G401 (cell line): Measurements from ENCODE around the gene ABCB8. TPM values are rescaled to one million over a fixed set of nuclear protein-coding genes. Genes with fewer than 3 reads are reported as not detected.
"Not testable (repeated sequence)": the region's sequence is repeated elsewhere in the genome, so short reads cannot be mapped to it uniquely, and the experiment has no call there.

Source experiments
- DNase-seq: peaks from one replicate; pipeline ENCODE4 v3.0.0-alpha.2; 2015; ENCODE audit warnings: low spot score
- in situ Hi-C: cut with HindIII; loops from 2 replicates; pipeline ENCODE4 v1.10.0; 2016; ENCODE audit warnings: low sequenced_read_pairs, mixed read lengths
- total RNA-seq: library from RNA; depleted of rRNA; stranded (reverse); fragments of >200 nt; shearing (Covaris generic); gene quantifications from 2 replicates; pipeline ENCODE4 v1.2.3, GENCODE V29; 2014

The ABCB8 gene
- total RNA-seq, 1 experiment from 2014 or later = 34.0 TPM

DNA sequence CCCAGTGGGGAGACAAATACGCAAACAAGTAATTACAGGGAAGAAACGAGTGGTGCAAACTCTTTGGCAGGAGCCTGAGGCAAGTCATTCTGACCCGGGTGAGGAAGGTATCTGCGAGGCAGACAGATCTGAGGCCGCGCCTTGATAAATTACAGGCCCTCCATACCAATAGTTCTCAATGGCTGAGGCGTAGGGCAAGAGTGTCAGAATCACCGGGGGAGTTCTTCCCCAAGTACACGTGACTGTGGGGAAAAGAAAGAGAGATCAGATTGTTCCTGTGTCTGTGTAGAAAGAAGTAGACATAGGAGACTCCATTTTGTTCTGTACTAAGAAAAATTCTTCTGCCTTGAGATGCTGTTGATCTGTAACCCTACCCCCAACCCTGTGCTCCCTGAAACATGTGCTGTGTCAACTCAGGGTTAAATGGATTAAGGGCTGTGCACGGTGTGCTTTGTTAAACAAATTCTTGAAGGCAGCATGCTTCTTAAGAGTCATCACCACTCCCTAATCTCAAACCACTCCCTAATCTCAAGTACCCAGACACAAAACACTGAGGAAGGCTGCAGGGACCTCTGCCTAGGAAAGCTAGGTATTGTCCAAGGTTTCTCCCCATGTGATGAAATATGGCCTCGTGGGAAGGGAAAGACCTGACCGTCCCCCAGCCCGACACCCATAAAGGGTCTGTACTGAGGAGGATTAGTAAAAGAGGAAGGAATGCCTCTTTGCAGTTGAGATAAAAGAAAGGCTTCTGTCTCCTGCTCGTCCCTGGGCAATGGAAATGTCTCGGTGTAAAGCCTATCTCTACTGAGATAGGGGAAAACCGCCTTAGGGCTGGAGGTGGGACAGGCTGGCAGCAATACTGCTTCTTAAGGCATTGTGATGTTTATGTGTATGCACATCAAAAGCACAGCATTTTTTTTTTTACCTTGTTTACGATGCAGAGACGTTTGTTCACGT lies 1.2 kb upstream of the ABCB8 start:
- DNase-seq, in situ Hi-C loops: not testable (repeated sequence)

DNA sequence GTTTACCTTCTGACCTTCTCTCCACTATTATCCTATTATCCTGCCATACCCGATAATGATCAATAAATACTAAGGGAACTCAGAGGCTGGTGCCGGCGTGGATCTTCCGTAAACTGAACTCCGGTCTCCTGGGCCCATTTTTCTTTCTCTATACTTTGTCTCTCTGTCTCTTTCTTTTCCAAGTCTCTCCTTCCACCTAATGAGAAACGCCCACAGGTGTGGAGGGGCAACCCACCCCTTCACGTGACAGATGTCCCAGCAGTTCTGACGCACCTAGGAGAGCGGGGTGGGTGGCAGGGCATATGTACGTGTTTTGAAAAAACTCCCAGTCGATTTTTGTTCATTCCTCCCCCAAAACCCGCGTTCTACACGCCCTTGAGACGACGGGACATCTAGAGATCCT lies 521 bp upstream of the ABCB8 start:
- DNase-seq, in situ Hi-C loops: not testable (repeated sequence)

DNA sequence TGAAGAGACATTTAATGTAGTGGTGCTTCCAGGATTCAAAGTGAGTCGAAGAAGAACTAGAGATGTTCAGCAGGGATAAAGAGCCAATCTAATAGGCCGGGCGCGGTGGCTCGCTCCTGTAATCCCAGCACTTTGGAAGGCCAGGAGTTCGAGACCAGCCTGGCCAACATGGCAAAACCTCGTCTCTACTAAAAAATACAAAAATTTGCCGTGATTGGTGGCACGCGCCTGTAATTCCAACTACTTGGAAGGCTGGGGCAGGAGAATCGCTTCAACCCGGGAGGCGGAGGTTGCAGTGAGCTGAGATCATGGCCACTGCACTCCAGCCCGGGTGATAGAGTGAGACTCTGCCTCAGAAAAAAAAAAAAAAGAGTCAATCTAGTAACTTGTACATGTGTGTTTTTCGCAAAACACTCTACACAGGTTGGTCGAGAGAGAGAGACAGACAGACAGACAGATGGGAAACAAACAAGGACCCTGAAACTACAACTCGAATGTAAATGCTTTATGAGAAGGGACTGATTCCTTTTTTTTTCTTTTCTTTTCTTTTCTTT lies 775 bp downstream of the ABCB8 start:
- no peak for DNase-seq
- in situ Hi-C loops = no loop called here

DNA sequence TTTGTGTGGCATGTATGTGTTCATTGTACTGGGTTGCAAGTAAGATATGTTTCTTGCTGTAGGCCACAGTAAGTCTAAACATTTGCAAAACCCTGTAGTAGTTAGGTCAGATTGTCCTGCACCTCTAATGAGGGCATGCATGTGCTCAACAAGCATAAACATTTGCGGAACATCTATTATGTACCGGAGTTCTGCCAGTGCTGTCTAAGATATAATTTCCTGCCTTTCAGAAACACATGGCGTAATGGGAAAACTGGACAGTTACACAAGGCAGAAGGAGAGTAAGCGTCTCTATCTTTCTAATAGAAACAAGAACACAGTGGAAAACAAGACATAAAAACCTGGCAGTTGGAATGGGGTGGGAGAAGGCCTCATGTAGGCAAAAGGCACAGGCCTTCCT lies 2.8 kb downstream of the ABCB8 start:
- in situ Hi-C loops = loop anchor here (5.0 kb wide), 1 partner anchor 136 kb away; the partner anchor contains the start of gene GBX1
- no peak for DNase-seq

DNA sequence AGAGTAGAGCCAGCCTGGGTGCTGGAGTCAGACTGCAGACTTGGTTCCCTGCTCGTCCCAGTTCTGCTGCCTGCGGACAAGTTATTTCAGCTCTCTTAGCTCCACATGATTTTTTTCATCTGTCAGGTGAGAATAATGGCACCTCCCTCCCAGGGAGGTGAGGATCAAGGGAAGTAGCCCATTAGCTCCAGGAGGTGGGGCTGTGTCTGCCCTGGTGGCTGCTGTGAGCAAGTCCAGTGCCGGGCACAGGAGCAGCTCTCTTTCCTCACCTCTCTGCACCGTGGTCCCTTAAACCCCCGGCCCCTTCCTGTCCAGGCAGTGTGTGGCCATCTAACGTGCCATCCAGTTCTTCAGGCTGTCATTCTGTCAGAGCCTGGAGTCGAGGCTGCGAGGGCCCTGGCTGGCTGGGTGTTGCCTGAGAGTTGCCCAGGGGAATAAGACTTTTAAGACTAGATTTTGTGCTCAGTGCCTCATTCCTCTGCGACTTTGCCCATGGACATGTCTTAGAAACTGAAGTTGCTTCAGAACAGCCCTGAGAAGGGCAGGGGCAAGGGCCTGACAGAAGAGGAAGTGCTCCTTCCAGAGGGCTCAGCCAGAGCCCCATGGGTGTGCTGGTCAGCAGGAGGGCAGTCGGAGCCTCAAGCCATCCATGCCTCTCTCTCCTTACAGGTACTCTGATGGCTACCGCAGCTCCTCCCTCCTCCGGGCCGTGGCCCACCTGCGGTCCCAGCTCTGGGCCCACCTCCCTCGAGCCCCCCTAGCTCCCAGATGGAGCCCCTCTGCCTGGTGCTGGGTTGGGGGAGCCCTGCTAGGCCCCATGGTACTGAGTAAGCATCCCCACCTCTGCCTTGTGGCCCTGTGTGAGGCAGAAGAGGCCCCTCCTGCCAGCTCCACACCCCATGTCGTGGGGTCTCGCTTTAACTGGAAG lies 5.0 kb downstream of the ABCB8 start:
- DNase-seq = no peak
- in situ Hi-C loops = loop anchor here (5.0 kb wide), 1 partner anchor 134 kb away; the partner anchor contains the start of gene GBX1

DNA sequence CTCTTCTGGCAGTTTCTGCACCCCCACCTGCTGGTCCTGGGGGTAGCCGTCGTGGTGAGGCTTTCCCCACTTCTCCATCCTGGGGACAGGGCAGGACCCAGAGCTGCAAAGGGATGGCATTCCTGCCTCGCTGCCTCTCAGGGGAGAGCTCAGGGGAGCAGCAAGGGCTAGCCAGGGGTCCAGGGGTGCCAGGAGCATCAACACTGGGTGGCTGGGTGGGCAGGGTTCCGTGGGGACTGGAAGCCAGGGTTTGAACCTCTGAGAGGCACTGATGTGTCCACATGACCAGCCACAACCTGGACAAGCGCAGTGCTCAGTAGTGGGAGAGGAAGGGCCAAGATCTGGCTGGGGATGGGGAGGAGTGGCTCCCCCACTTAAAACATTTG lies 5.6 kb downstream of the ABCB8 start:
- in situ Hi-C loops = loop anchor here (5.0 kb wide), 1 partner anchor 133 kb away; the partner anchor contains the start of gene GBX1
- DNase-seq = no peak

DNA sequence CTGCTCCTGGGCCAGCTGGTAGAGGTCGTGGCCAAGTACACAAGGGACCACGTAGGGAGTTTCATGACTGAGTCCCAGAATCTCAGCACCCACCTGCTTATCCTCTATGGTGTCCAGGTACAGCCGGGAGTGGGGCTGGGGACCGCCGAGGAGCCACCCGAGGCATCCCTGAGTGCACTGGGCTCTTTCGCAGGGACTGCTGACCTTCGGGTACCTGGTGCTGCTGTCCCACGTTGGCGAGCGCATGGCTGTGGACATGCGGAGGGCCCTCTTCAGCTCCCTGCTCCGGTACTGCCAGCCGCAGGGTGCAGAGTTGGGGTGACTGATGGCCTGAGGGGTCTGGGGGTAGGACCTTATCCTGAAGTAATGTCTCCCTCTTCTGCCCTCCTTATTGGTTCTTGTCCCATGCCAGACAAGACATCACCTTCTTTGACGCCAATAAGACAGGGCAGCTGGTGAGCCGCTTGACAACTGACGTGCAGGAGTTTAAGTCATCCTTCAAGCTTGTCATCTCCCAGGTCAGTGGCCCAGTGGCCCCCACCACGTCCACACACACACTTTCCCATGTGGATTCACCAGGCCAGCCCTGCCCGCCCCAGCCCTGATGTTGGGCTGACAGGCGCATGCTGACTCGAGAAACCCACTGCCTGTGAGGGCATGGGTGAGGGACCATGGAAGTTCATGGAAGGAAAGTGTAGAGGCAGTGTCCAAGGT lies 6.2 kb downstream of the ABCB8 start:
- in situ Hi-C loops = loop anchor here (5.0 kb wide), 1 partner anchor 133 kb away; the partner anchor contains the start of gene GBX1
- DNase-seq = no peak

DNA sequence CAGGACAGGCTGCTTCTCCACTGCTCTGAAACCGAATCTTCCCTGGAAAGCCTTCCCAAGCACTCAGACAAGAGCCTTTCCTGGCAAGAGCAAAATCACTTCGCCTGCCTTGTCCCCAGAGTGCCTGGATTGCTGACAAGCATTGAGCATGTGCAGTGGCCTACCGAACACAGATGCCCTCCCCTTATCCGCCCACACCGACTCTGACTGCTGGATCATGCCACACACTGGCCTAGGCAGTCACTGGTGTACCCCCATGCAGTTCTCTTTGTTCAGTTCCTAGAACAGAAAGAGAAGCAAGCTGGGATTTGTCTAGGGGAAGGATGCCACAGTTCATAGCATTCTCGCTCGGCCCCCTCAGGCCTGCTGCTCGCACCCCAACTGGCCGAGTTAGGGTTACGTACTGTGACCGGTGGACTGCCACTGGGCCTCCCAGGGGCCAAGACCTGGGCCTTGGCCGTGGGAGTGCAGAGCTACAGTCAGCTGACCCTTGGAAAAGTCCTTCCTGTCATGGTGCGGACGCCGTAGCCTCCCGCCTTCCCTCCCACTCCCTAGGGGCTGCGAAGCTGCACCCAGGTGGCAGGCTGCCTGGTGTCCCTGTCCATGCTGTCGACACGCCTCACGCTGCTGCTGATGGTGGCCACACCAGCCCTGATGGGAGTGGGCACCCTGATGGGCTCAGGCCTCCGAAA lies 6.9 kb downstream of the ABCB8 start:
- in situ Hi-C loops = no loop called here
- DNase-seq = no peak

DNA sequence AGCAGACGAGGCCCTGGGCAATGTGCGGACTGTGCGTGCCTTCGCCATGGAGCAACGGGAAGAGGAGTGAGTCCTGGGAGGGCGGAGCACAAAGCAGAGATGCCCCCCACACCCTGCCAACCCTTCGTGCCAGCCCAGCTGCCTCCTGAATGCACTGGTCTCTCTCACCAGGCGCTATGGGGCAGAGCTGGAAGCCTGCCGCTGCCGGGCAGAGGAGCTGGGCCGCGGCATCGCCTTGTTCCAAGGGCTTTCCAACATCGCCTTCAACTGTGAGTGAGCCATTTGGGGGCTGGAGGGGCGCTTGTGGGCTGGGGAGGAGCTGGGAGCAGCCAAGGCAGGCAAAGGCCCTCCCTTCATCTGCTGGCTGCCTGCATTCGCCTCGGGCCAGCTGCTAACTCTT lies 7.7 kb downstream of the ABCB8 start:
- no peak for DNase-seq
- in situ Hi-C loops = no loop called here

DNA sequence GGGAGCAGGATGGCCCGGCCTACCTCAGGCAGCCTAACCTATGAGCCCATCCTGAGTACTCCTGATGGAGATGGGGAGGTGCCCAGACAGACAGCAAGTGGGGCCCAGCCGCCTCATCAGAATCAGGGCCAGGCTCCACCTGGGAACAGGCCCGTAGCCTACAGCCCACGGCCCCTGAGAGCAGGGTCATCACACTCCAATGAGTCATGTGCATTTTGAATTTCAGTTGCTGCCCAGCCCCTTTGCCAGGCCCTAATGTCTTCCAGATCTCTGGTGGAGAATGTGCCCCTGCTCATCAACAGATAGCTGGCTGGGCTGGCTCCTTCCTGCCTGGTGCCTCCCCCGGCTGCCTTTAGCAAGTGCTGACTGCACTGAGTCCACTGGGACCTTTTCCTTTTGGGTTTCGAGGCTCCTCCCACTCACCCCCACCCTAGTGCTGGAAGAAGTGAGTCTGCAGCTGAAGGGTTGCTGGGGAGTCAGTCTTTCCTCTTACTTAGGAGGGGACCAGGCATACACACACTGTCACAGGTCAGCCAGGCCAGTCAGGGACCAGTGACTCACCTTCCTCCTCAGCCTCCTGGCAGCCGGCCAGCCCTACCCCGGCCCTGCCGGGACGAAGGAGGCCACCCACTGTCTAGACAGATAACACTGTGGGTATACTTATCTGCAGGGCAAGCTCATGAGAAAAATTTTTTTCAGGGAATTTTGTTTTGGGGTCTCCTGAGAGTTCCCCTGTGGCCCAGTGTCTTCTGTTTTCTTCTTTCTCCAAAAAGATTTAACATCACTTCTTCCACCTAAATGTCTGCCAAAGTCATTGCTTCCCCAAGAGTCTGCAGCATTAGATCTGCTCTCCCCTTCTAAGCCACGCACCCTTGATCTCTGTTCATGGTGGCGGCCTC lies 10.9 kb downstream of the ABCB8 start:
- no peak for DNase-seq
- in situ Hi-C loops = no loop called here

DNA sequence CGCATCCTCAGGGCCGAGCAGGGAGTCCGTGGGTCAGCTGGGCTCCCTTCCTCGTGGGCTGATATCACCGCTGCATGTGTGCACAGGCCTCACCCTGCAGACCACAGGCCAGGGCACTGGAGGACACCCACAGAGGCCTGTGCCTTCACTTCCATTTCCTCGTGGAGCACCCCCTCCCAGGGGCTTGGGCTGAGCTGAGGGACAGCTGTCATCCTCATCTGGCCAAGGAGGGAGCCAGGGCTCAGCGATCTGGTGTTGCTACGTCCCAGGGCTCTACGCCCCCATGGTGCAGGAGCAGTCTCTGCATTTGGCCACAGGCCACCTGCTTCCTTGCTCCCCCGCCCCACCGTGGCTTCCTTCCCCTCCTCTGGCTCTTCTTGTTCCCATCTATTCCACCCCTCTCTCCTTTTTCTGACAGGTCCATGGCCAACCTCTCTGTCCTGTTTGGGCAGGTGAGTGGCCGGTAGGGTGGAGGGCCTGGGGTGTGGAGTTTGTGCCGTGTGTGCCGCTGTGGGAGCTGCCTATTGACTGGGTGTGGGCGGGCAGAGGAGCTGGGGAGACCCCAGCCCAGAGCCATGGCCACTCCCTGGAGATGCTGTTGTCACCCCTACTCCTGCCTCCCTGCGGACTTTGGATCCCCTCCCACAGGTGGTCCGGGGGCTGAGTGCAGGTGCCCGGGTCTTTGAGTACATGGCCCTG lies 11.7 kb downstream of the ABCB8 start:
- in situ Hi-C loops = no loop called here
- DNase-seq = no peak

DNA sequence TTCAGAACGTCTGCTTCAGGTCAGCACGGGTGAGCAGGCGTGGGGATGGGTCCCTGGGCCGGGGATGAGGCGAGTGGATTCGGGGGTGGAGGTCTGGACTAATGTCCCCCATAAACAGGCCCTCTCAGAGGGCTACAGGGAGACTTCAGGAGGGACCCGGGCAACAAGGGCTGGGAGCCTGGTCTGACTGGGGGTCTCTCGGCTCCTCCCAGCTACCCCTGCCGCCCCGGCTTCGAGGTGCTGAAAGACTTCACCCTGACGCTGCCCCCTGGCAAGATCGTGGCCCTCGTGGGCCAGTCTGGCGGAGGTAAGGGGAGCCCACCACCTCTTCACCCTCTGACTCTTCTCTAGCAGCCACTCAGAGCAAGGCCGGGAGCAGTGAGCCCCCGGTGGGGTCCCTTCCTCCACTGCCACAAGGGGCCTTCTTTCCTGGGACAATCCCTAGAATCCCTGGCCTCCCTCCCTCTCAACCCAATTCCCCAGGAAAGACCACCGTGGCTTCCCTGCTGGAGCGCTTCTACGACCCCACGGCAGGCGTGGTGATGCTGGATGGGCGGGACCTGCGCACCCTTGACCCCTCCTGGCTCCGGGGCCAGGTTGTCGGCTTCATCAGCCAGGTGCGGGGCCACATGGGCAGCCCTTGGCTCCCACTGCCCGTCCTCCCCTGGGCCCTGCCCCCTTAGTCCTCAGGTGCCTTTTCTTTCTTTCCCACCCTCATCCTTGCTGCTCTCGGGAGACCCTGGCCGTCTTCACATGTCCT lies 12.5 kb downstream of the ABCB8 start:
- in situ Hi-C loops = no loop called here
- no peak for DNase-seq

DNA sequence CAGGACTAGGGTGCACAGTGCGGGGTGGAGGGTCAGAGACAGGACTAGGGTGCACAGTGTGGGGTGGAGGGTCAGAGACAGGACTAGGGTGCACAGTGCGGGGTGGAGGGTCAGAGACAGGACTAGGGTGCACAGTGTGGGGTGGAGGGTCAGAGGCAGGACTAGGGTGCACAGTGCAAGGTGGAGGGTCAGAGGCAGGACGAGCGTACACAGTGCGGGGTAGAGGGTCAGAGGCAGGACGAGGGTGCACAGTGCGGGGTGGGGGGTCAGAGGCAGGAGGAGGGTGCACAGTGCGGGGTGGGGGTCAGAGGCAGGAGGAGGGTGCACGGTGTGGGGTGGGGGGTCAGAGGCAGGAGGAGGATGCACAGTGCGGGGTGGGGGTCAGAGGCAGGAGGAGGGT lies 15.2 kb downstream of the ABCB8 start:
- DNase-seq, in situ Hi-C loops: not testable (repeated sequence)

DNA sequence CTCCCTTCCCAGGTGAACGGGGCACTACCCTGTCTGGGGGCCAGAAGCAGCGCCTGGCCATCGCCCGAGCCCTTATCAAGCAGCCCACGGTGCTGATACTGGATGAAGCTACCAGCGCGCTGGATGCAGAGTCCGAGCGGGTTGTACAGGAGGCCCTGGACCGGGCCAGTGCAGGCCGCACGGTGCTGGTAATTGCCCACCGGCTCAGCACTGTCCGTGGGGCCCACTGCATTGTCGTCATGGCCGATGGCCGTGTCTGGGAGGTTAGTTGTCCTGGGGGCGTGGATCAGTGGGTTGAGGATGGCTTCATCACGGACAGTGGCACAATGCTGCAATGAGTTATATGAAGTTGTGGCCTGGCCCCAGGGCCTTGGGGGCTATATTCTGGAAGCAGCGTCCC lies 15.7 kb downstream of the ABCB8 start:
- DNase-seq = no peak
- in situ Hi-C loops = no loop called here

DNA sequence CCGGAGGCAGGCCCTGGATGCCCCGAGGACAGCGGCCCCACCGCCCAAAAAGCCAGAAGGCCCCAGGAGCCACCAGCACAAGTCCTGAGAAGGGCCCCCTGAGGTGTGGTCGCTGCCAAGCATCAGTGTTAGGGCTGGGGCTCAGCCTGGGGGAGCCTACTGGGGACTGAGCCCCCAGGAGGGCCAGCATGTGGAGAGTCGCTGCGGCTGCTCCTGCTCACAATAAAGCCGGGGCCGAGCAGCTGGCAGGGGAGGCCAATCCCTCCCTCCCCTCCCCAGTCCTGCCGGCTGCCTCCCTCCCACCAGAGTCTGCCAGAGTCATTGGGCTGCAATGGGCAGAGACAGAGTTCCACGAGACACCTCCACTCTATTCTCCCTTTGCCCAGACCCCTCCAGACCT lies 17.0 kb downstream of the ABCB8 start:
- no peak for DNase-seq
- in situ Hi-C loops = no loop called here

DNA sequence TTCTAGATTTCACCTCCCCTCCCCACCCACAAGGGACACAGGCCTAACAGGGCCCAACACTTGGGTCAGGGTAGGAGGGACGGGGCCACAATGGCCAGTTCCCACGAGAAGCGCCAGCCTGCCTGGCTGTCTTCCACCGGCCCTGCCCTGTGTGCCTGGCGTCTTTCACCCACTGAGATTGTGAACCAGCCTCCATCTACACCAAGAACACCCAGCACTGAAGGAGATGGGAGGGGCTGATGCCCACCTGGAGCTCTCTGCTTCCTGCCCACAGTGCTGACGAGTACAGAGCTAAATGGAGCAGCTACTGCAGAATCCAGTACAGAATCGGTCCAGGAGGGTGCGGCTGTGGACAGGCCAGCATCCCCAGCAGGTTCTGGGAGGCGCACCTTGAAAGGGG lies 17.7 kb downstream of the ABCB8 start:
- in situ Hi-C loops = no loop called here
- no peak for DNase-seq
